ELF-1 (cell line): Measurements from ENCODE around the gene PLCB4.
A peak's percentile ranks its signal among the peaks of the same experiment; 100 is the strongest.

Experiments used
- DNase-seq: peaks from one replicate; pipeline ENCODE4 v3.0.0-alpha.2; 2016; ENCODE audit warnings: low read depth, low spot score

PLCB4 gene

GRCh38 chr20:9515741-9516233 is 446.9 kb downstream of the PLCB4 start:
- peak; percentile 30 for DNase-seq

DNA sequence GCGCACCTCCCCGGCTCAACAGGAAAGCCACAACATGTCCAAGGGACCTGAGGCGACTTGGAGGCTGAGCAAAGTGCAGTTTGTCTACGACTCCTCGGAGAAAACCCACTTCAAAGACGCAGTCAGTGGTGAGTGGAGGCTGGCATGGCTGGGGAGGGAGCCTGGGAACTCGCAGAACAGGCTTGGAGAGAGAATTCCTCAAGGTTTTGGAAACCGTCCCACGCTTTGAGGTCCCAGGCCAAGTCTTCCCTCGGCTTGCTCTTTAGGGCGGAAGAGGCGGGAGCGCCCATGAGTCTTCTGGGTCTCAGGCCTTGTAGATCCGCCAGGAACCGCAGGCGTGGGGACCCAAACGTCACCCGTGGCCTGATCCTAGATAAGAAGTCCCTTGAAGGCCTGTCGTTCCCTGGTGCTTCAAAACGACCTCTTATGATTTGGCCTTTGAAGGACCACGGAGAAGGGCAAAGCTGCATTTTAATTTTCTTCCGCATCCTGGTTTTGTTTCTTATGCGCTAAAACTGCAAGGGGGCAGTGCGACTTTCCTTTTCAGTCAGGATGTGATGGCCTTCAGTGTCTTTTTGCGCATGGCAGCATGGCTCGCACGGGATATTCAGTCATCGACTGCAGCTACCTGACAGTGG is 447.5 kb downstream of the PLCB4 start:
- peak; percentile 61 for DNase-seq

DNA sequence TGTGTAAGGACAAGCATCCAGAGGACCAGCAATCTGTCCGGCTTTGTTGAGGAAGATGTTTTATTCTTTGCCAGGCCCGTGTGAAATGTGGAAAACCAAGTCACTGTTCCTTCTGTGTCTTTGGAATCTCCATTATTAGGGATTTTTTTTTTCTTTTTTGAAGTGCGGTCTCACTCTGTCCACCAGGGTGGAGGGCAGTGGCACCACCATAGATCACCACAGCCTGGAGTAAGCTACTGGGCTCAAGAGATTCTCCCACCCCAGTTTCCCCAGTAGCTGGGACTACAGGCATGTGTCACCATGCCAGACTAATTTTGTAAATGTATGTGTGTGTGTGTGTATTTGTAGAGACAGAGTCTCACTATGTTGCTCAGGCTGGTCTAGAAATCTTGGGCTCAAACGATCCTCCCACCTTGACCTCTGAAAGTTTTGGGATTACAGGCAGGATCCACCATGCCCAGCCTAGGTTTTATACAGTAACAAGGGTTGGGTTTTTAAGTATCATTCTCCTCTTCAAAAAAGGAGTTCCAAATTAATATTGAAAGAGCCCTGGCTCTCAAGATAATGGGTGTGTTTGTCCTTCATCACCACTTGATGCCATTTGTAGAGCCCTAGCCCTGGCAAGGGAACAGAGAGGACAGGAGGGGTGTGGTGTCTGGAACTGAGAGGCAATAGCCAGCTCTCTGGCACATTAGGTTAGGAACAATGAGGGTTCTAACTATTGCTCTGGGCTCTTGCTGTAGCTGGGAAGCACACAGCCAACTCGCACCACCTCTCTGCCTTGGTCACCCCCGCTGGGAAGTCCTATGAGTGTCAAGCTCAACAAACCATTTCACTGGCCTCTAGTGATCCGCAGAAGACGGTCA is 448.6 kb downstream of the PLCB4 start:
- DNase-seq: peak; percentile 16

DNA sequence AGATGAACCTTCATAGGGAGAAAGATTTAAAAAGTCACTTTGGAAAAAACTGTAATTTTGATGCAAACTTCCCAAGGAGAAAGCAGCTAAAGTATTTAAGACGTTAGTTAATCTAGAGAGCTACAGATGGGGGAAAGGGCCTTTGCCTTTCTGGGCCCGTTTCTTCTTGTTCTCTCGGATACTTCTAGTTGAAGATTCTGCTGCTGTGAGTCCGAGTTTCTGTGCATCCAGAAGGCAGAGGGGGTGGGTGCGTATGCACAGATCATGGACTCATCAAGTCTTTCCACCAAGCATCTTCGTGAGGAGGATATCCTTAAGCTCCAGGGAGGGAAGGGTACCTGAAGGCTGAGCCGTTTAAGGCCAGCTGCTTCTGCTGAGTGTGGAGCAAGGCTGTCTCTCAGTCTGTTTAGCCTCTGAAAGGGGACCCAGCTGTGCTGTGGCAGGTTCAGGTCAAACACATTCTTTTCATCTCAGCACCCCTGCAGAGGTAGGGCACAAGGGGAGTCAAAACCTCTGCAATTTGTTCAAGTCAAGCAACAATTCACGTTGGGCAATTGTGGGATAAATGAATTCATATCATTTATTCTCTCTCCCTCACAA is 449.8 kb downstream of the PLCB4 start:
- DNase-seq: peak; percentile 51

DNA sequence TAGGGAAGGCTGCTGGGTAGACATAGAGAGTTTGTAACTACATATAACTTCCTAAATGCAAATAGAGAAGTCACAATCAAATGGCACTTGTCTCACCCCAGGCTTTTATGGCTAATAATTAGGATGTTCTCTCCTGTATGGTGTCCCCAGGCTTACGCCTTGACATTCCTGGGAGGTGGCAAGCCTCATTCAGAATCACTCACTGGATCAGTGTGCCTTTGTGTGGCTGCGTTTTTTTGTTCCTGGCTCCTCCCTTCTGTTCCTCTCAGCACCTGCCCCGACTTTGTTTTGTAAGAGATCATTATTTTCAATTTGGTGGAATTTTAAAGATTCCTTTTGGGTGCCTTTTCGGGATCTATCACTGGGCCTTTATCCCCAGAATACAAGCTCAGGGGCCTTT is 451.2 kb downstream of the PLCB4 start:
- DNase-seq: peak; percentile 31

DNA sequence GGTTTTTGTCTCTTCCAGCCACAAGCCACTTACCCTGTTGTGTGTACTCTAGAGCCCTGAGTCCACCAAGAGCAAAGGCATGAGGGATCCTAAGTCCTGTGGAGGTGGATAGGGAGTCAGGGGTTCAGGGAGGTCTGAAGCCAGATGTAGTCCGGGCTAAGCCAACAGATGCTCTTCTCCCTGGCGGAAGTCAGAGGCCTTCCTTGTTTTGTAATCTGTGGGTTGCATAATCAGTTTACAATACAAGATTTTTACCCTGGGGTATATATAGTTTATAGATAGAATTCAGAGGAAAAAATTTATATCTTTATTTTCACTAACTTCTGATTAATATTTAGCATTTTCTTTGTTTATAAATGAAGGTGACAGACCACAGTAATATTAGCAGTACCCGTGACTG is 454.7 kb downstream of the PLCB4 start:
- no peak for DNase-seq
